CD8-positive, alpha-beta memory T cell (primary cell): ENCODE data around the gene ITCH. TPM values are rescaled to one million over a fixed set of nuclear protein-coding genes. Genes with fewer than 3 reads are reported as not detected.

ENCODE experiments used
- CTCF ChIA-PET: fragments of 350-600 bp; sonication (Branson Sonifier 250); formaldehyde crosslinking; loops from one replicate; lab custom pipeline; 2021; ENCODE audit warnings: antibody characterized with exemption; lab: Charles Lee
- POLR2A ChIA-PET: fragments of 350-600 bp; sonication (Branson Sonifier 250); formaldehyde crosslinking; loops from one replicate; lab custom pipeline; 2021; ENCODE audit warnings: antibody characterized with exemption; lab: Charles Lee
- DNase-seq, 5 donors: peaks; one replicate each; pipeline versions ENCODE4 v3.0.0 to v3.0.0-alpha.2; 2020 to 2022; ENCODE audit warnings: mixed read lengths in 1 of 5
- H3K27ac ChIP-seq: one replicate; pipeline ENCODE4 v1.7.0; 2013; ENCODE audit warnings: low read depth, mild to moderate bottlenecking, low read length, moderate library complexity
- H3K27me3 ChIP-seq: 2 replicates; pipeline ENCODE4 v1.7.0; 2013; ENCODE audit warnings: low read length, mild to moderate bottlenecking; ENCODE audit not compliant: insufficient read depth, poor library complexity, severe bottlenecking
- H3K36me3 ChIP-seq: 2 replicates; pipeline ENCODE4 v1.7.0; 2013; ENCODE audit warnings: mild to moderate bottlenecking, low read length, moderate library complexity; ENCODE audit not compliant: insufficient read depth
- H3K4me1 ChIP-seq: 2 replicates; pipeline ENCODE4 v1.7.0; 2013; ENCODE audit warnings: mild to moderate bottlenecking, low read length, moderate library complexity; ENCODE audit not compliant: insufficient read depth
- H3K4me3 ChIP-seq: 2 replicates; pipeline ENCODE4 v1.7.0; 2013; ENCODE audit warnings: mild to moderate bottlenecking, low read length
- H3K9me3 ChIP-seq: 2 replicates; pipeline ENCODE4 v1.7.0; 2013; ENCODE audit warnings: mild to moderate bottlenecking, low read length
- H3K27ac Mint-ChIP-seq, 8 donors: one replicate each; pipeline ENCODE4 v1.8.0; 2020 to 2021; ENCODE audit warnings: mixed read lengths in 8 of 8, mild to moderate bottlenecking in 6 of 8, inconsistent platforms in 3 of 8, moderate library complexity in 3 of 8
- H3K27me3 Mint-ChIP-seq, 2 donors: one replicate each; pipeline ENCODE4 v1.8.0; 2020 to 2021; ENCODE audit warnings: mixed read lengths in 2 of 2, mild to moderate bottlenecking in 1 of 2, moderate library complexity in 1 of 2
- H3K36me3 Mint-ChIP-seq, 3 donors: one replicate each; pipeline ENCODE4 v1.8.0; 2020 to 2021; ENCODE audit warnings: mixed read lengths in 3 of 3, inconsistent platforms in 1 of 3, mild to moderate bottlenecking in 1 of 3
- H3K4me1 Mint-ChIP-seq, 3 donors: one replicate each; pipeline ENCODE4 v1.8.0; 2020 to 2021; ENCODE audit warnings: mixed read lengths in 3 of 3, inconsistent platforms in 1 of 3, mild to moderate bottlenecking in 1 of 3
- H3K4me3 Mint-ChIP-seq, 7 donors: one replicate each; pipeline ENCODE4 v1.8.0; 2020 to 2021; ENCODE audit warnings: mixed read lengths in 7 of 7, mild to moderate bottlenecking in 6 of 7, moderate library complexity in 4 of 7, inconsistent platforms in 2 of 7
- H3K9me3 Mint-ChIP-seq, 5 donors: one replicate each; pipeline ENCODE4 v1.8.0; 2020 to 2022; ENCODE audit warnings: mixed read lengths in 5 of 5, mild to moderate bottlenecking in 3 of 5, moderate library complexity in 2 of 5, inconsistent platforms in 1 of 5
- polyA plus RNA-seq: library from polyadenylated mRNA; unstranded; fragments of 300-500 nt; fragmentation: Illumina TruSeq; gene quantifications from one replicate; pipeline ENCODE4 v1.2.3, GENCODE V29; 2021
- total RNA-seq, 2 experiments: library from RNA; stranded (reverse); gene quantifications; one replicate each; pipeline ENCODE4 v1.2.3, GENCODE V29; 2021

Gene ITCH
- total and polyA plus RNA-seq, 3 experiments from 2014 or later: 38.0 to 51.7 (median 45.6) TPM

DNA sequence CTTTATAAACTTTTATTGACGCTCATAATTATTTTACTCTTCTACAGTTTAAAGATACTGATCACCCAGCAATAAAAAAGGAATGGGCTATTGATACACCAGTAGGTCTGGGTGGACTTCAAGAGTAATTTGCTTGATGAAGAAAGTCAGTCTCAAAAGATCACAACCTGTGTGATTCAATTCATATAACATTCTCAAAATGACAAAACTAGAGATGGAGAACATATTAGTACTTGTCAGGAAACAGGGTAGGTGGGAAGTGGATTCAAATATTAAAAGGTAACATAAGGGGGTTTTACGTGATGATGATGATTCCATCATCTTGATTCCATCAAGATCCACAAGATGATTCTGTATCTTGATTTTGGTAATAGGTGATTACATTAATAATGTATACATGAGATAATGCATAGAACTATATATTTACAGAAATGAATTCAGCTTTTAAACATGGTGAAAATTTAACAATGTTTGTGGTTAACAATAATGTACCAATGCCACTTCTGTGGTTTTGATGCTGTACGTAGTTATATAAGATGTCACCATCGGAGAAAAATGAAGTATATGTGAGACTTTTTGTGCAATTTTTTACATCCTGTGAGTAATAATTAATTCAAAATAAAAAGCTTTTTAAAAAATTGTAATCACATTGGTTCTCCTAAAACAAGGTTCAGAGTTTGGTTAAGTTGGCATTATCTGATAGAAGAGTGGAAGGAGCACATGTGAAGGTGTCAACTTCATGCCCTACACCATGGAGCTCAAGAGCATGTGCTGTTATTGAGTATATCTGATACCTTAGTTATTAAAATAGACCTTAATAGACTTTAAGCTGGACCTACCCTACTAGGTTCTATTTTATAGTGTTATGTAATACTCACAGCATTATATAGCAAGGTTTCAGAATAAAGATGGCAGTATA, 86.9 kb downstream of the ITCH start:
- H3K9me3 ChIP-seq: no peaks in the 10 kb centered on the region
- H3K36me3 Mint-ChIP-seq: peaks cover 0 to 76% (median 19%) of the 10 kb centered on the region in 3 donors
- no peak overlapping the region for H3K27ac ChIP-seq
- CTCF ChIA-PET: no interaction called here
- no peaks in the 10 kb centered on the region for H3K27me3 Mint-ChIP-seq
- no peaks in the 10 kb centered on the region for H3K4me1 ChIP-seq
- H3K4me3 Mint-ChIP-seq: no peak overlapping the region
- peak in 1 of 5 donors; percentile 31 for DNase-seq
- H3K4me1 Mint-ChIP-seq: peaks cover 29 to 31% (median 30%) of the 10 kb centered on the region in 3 donors
- H3K9me3 Mint-ChIP-seq: no peaks in the 10 kb centered on the region
- POLR2A ChIA-PET: no interaction called here
- peaks cover 25% of the 10 kb centered on the region for H3K36me3 ChIP-seq
- H3K4me3 ChIP-seq: no peak overlapping the region
- H3K27me3 ChIP-seq: no peaks in the 10 kb centered on the region
- H3K27ac Mint-ChIP-seq: peak overlapping the region; percentile 12 to 94 (median 68)

DNA sequence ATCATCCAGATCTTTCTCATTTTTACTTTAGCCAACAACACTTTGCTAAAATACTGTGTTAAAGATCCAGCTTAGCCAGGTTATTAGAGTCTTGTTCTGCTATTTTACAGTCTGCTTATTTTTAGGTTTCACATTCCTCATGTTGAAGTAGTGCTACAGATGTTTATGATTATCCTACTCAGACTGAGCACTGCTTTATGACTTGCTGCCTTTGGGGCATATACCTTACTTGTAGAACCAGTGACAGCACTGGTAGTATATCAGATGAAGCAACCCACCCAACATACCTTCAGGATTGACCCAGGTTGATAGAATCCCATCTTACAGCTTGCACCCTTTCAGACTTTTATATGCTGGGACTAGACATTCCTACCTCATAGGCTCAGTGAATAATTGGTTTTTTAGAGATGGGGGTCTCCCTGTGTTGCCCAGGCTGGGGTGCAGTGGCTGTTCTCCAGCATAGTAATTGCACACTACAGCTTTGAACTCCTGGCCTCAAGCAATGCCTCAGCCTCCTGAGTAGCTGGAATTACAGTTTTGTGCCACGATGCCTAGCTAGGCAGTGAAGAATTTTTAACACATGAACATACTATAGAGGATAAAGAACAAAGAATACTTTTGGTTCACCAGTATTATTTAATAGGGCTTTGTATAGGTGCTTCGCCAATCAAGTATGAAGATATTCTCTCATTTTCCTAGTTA, 89.4 kb downstream of the ITCH start:
- no peaks in the 10 kb centered on the region for H3K27me3 Mint-ChIP-seq

DNA sequence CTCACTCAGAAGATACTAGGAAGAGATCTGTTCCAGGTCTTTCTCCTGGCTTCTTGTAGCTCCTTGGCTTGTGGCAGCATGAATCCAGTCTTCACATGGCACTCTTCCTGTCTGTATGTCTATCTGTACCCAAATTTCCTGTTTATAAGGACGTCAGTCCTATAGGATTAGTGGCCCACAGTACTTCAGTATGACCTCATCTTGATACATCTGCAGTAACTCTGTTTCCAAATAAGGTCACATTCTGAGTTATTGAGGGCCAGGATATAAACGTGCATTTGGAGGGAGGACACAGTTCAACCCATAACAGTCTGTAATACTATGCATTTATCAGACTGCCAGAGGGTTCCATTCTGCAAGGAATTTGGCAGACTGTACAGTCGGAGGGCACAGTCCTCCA, 95.6 kb downstream of the ITCH start:
- Histone ChIP-seq H3K9me3 (no peaks in the 10 kb centered on the region), H3K27me3 (no peaks in the 10 kb centered on the region), H3K36me3 (peaks cover 33% of the 10 kb centered on the region), H3K4me3 (no peak overlapping the region), H3K27ac (no peak overlapping the region), H3K4me1 (no peaks in the 10 kb centered on the region)
- Mint-ChIP-seq H3K36me3 (peaks cover 0 to 71% (median 15%) of the 10 kb centered on the region in 3 donors), H3K9me3 (no peaks in the 10 kb centered on the region), H3K27ac (peak overlapping the region in 5 of 8 donors; percentile 26 to 69 (median 57)), H3K27me3 (no peaks in the 10 kb centered on the region), H3K4me1 (peaks cover 0 to 11% (median 7%) of the 10 kb centered on the region in 3 donors), H3K4me3 (no peak overlapping the region)
- CTCF ChIA-PET: no interaction called here
- no peak for DNase-seq
- POLR2A ChIA-PET: no interaction called here

More for the DNA sequence above, 89.4 kb downstream of the ITCH start:
- Histone ChIP-seq H3K36me3 (peaks cover 25% of the 10 kb centered on the region), H3K27ac (no peak overlapping the region), H3K4me1 (no peaks in the 10 kb centered on the region), H3K9me3 (no peaks in the 10 kb centered on the region), H3K4me3 (no peak overlapping the region), H3K27me3 (no peaks in the 10 kb centered on the region)
- no peaks in the 10 kb centered on the region for H3K9me3 Mint-ChIP-seq
- no peak overlapping the region for H3K4me3 Mint-ChIP-seq
- CTCF ChIA-PET: no interaction called here
- H3K36me3 Mint-ChIP-seq: peaks cover 0 to 68% (median 14%) of the 10 kb centered on the region in 3 donors
- DNase-seq: no peak
- POLR2A ChIA-PET: no interaction called here
- H3K4me1 Mint-ChIP-seq: peaks cover 21 to 30% (median 28%) of the 10 kb centered on the region in 3 donors
- H3K27ac Mint-ChIP-seq: peak overlapping the region; percentile 2 to 88 (median 28)

DNA sequence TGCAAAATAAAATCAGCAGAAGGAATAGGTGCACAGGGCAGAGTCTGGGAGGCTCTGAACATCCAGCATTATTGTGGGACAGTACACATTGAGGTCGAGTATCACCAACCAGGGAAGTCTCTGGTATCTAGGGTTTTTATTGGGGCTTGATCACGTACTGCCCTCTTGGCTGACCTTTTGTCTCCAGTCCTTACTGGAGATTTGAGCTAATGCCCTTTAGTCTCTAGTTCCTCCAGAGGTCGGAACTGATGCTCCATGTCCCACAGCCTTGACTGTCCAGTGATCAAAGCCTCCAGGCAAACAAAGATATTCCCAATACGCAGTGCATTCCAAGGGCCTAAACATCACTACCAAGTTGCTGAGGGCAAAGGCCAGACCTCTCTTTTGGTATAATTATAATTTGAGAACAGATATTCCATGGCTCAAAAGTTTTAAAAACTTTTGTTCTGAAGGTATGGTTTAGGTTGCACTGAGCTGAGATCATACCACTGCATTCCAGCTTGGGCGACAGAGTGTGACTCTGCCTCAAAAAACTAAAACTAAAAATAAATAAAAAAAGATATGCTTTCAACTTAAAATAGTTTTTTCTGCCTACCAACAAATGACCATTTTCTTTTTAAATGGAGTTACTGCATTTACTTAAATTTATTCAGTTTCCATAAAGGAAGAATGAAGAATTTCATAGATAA, 96.3 kb downstream of the ITCH start:
- Mint-ChIP-seq H3K4me3 (no peak overlapping the region), H3K36me3 (peaks cover 0 to 74% (median 16%) of the 10 kb centered on the region in 3 donors), H3K4me1 (peaks cover 0 to 11% (median 8%) of the 10 kb centered on the region in 3 donors), H3K9me3 (no peaks in the 10 kb centered on the region), H3K27me3 (no peaks in the 10 kb centered on the region), H3K27ac (peak overlapping the region in 4 of 8 donors; percentile 37 to 71 (median 50))
- ChIA-PET POLR2A (no interaction called here), CTCF (no interaction called here)
- Histone ChIP-seq H3K36me3 (peaks cover 33% of the 10 kb centered on the region), H3K4me3 (no peak overlapping the region), H3K27ac (no peak overlapping the region), H3K9me3 (no peaks in the 10 kb centered on the region), H3K27me3 (no peaks in the 10 kb centered on the region), H3K4me1 (no peaks in the 10 kb centered on the region)
- DNase-seq: no peak

DNA sequence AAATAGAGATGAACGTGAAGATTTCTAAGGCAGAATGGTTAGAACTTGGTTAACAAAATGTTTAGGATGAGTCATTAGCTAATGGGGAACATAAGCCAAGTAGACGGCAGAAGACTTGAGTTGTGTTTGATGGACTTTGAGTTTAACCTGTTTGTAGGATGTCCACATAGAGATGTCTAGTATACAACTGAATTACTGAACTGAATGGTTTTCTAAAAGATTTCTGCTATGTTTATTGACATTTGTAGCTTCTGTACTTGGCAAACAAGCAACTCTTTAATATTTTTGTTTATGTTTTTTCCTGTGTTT, 98.7 kb downstream of the ITCH start:
- no peaks in the 10 kb centered on the region for H3K27me3 Mint-ChIP-seq
- H3K4me1 Mint-ChIP-seq: peaks cover 8 to 24% (median 19%) of the 10 kb centered on the region in 3 donors
- H3K27me3 ChIP-seq: no peaks in the 10 kb centered on the region
- peaks cover 0 to 83% (median 19%) of the 10 kb centered on the region in 3 donors for H3K36me3 Mint-ChIP-seq
- no peaks in the 10 kb centered on the region for H3K9me3 ChIP-seq
- ChIA-PET CTCF (interaction anchor here (0.8 kb wide), 1 partner anchor 61 kb away, joined by 3 read pairs; no protein-coding TSS in a partner anchor), POLR2A (no interaction called here)
- no peak overlapping the region for H3K27ac ChIP-seq
- peaks cover 33% of the 10 kb centered on the region for H3K36me3 ChIP-seq
- H3K4me3 ChIP-seq: no peak overlapping the region
- no peaks in the 10 kb centered on the region for H3K9me3 Mint-ChIP-seq
- no peaks in the 10 kb centered on the region for H3K4me1 ChIP-seq
- DNase-seq: no peak
- peak overlapping the region in 4 of 8 donors; percentile 13 to 83 (median 50) for H3K27ac Mint-ChIP-seq
- H3K4me3 Mint-ChIP-seq: no peak overlapping the region

DNA sequence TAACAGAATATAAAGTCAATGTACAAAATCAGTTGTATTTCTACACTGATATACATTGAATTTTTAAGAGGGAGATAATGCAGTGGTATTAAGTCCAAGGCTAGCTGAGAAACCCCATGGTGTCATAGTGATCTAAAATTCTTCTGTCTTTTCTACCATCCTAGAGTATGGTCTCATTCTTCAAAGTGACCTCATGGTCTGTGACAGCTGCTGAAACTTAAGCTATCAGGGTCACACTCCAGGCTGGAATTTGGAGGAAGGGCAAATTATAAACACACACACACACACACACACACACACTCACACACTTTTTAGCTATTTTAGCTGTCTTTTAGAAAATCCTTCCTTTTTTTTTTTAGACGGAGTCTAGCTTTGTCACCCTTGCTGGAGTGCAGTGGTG, 105.9 kb downstream of the ITCH start:
- peaks cover 8 to 30% (median 14%) of the 10 kb centered on the region in 3 donors for H3K4me1 Mint-ChIP-seq
- H3K27me3 ChIP-seq: no peaks in the 10 kb centered on the region
- ChIA-PET POLR2A (interaction anchor here (0.6 to 0.7 kb wide), 2 partner anchors 106 to 805 kb away, joined by 3 to 6 read pairs; partner anchors contain the start of gene ITCH), CTCF (no interaction called here)
- H3K9me3 Mint-ChIP-seq: no peaks in the 10 kb centered on the region
- H3K4me1 ChIP-seq: no peaks in the 10 kb centered on the region
- H3K27me3 Mint-ChIP-seq: peaks cover 0 to 1% of the 10 kb centered on the region in 2 donors
- no peak for DNase-seq
- no peaks in the 10 kb centered on the region for H3K9me3 ChIP-seq
- peak overlapping the region in 2 of 8 donors; percentile 17 to 93 for H3K27ac Mint-ChIP-seq
- peaks cover 12% of the 10 kb centered on the region for H3K36me3 ChIP-seq
- no peak overlapping the region for H3K4me3 ChIP-seq
- H3K36me3 Mint-ChIP-seq: peaks cover 0 to 76% (median 14%) of the 10 kb centered on the region in 3 donors
- H3K4me3 Mint-ChIP-seq: no peak overlapping the region
- H3K27ac ChIP-seq: no peak overlapping the region

DNA sequence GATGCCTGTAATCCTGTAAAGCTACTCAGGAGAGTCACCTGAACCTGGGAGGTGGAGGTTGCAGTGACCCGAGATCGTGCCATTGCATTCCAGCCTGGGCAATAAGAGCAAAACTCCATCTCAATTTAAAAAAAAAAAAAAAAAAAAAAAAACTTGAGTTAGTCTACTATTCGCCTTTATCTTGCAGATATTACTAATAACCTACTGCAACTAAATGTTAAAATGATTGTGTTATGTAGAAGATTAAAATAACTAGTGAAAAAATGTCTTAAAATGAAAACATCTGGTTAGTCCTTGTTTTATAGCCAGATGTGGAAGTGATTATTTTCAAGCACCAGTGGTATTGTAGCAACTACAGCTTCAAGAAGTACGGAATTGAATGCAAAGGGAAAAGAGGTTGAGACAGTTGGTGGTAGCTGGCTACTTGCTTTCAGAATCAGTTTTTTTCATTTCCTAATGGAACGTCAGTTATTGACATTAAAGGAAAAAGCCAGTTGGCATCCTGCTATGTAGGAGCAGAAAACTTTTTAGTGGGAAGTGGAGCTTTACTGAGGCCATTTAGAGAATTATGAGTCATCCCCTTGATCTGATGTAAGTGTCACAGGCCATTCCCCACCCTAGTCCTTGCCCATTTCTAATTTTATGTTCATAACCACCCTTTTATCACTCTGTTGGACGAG, 109.3 kb downstream of the ITCH start:
- no peak for DNase-seq
- peaks cover 10 to 13% (median 10%) of the 10 kb centered on the region in 3 donors for H3K4me1 Mint-ChIP-seq
- H3K27me3 ChIP-seq: no peaks in the 10 kb centered on the region
- ChIA-PET CTCF (interaction anchor here (1.0 to 1.2 kb wide), 2 partner anchors 11 to 160 kb away, joined by 3 to 4 read pairs; no protein-coding TSS in a partner anchor), POLR2A (interaction anchor here (0.6 to 0.7 kb wide), 2 partner anchors 89 to 122 kb away, joined by 3 to 8 read pairs; no protein-coding TSS in a partner anchor)
- H3K27ac Mint-ChIP-seq: peak overlapping the region in 4 of 8 donors; percentile 5 to 83 (median 21)
- H3K9me3 Mint-ChIP-seq: no peaks in the 10 kb centered on the region
- H3K36me3 ChIP-seq: peaks cover 12% of the 10 kb centered on the region
- H3K27me3 Mint-ChIP-seq: peaks cover 0 to 1% of the 10 kb centered on the region in 2 donors
- H3K4me1 ChIP-seq: no peaks in the 10 kb centered on the region
- no peak overlapping the region for H3K27ac ChIP-seq
- no peaks in the 10 kb centered on the region for H3K9me3 ChIP-seq
- H3K4me3 Mint-ChIP-seq: no peak overlapping the region
- H3K4me3 ChIP-seq: no peak overlapping the region
- peaks cover 0 to 71% (median 11%) of the 10 kb centered on the region in 3 donors for H3K36me3 Mint-ChIP-seq
